HG02678 (cell line): ENCODE measurements around the gene WDR82.
A peak's percentile ranks its signal among the peaks of the same experiment; 100 is the strongest.

ENCODE experiments used
- ATAC-seq: cut with Tn5 transposase; IDR thresholded peaks from one replicate; pipeline ENCODE4 v1.9.1; 2021; ENCODE audit warnings: mild to moderate bottlenecking, moderate library complexity; ENCODE audit not compliant: unreplicated experiment

The WDR82 gene, protein sequence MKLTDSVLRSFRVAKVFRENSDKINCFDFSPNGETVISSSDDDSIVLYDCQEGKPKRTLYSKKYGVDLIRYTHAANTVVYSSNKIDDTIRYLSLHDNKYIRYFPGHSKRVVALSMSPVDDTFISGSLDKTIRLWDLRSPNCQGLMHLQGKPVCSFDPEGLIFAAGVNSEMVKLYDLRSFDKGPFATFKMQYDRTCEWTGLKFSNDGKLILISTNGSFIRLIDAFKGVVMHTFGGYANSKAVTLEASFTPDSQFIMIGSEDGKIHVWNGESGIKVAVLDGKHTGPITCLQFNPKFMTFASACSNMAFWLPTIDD

DNA sequence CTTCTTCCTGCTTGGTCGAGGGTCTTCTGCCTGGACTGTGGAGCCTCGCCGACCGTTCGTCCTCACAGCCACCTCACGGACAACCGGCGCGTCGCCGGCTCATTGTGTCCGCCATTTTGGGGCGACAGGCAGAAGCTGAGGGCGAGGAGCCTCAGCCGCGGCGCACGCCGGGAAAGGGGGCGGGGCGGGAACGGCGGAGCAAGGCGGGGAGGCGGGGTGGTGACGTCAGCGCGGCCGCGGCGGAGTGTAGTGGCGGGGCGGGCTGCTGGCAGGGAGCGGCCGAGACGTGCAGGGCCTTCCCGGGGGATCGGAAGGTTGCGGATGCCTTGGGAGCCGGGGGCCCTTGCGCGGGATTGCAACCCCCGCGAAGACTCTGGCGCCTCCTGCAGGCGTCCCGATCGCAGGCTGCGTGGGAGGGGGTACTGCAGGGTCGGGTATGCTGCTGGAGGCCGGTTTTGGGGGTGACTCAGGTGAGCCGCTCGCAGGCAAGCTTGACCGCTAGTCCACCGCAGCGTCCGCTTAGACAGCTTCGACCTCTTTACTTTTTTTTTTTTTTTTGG is at the start of gene WDR82:
WDR82 (minus strand) TSS at position 140 of the 560 bp plus-strand sequence. CDS start 288 bp downstream, outside the sequence.
- peak; percentile 89 for ATAC-seq

DNA sequence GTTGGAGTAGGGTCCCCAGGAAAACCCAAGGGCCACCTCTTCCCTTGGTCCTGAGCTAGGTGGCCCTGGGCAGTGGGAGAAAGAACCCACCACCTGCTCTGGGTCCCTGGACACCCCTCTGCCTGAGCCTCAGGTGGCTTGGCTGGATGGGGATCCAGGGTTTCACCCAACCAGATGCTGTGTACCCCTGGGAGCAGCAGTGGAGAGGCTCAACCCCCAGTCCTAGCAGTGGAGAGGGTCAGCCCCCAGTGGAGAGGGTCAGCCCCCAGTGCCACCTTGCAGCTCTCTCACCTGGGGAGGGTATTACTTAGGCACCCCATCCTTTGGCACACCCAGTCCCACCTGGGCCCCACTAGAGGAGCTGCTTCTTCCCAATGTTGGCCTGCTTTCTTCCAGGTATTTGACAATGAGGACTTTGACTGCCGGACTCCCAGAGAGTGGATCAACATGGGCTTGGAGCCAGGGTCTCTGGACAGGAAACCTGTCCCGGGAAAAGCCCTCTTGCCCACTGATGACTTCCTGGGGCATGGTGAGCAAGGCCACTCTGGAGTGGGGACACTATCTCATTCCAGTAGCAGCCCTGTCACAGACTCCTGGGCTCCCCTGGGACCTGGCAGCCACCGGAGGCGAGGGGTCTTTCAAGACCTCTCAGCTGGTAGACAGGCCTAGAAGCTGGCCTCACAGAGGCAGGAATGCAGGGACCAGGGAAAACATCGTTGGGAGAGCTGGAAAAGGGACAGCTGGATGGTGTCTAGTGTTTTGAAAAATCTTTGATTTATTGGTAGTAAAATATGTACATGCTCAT is 49.2 kb upstream of the WDR82 start:
- ATAC-seq: no peak

GRCh38 chr3:52326976-52327375 is 48.5 kb upstream of the WDR82 start:
- no peak for ATAC-seq

GRCh38 chr3:52325686-52326085 is 47.2 kb upstream of the WDR82 start:
- ATAC-seq: no peak

GRCh38 chr3:52324676-52325075 is 46.2 kb upstream of the WDR82 start:
- ATAC-seq: no peak

DNA sequence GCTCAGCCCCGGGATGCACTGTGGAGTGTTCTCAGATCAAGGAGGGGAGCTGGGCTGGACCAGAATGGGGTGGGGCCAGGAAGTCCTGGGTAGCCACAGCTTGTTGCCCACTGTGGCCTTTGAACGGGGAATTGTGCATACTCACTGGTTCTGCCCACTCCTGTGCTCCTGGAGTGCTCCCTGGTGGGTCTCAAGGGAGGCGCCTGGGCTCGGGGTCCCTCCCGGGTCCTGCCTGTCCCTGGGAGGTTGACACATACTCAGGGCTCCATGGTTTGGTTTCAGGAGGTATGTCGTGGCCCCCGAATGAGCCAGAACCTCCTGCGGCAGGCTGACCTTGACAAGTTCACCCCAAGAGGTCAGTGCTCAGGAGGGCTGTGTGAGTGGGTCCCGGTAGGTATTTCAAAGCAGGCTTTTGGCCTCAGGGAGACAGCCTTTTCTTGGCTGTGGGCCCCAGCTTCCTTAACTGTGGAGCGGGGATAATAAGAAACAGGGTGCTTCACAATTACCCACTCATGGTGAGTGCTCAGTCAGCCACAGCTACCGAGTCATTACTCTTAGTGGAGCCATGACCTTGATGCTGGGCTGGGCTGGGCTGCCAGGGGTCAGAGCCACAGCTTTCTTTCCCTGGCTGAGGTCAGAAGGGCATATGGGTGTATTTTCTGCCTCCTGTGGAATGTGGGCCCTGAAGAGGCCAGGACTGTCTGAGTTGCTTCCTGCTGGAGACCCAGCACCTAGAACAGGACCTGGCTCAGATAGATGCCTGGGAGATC is 45.3 kb upstream of the WDR82 start:
- no peak for ATAC-seq

GRCh38 chr3:52322466-52322865 is 44.0 kb upstream of the WDR82 start:
- ATAC-seq: no peak

GRCh38 chr3:52321481-52321880 is 43.0 kb upstream of the WDR82 start:
- ATAC-seq: no peak

- ATAC-seq: no peak
Measured at GRCh38 chr3:52319921-52320595, 41.6 kb upstream of the WDR82 start.

GRCh38 chr3:52318186-52318816 is 39.9 kb upstream of the WDR82 start:
- no peak for ATAC-seq

DNA sequence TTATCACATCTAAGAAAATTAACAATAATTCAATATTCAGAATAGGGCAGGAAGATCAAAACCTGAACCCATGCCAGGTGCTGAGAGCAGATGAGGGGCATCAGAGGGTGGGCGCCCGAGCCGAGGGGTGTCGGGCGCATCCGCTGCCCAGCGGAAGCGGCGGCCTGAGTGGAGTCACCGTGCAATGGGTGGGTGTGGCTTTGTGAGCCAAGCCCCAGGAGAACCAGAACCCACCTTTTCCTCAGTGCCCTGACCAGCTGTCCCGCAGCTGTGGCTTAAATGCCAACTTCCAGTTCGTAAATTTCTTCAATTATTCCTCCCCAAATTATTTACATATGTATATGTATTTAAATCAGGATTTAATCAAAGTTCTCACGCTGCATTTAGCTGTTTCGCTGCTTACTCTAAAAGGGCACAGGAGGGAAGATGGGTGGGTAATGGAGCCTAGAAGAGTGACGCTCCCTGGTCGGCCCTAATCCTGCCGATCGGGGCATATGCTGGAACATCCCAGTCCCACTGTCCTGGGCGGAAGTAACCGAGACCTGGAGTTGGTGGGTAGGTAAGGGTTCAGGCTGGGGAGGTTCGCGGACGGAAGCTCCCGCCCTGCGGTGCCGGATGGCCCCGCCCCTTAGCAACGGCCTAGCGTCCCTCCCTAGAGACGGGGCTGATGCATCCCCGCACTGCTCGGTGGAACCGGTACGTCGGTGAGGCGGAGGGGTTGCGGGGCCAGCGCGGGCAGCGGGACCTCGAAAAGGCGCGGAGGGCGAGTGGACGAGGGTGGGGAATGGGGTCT is 39.0 kb upstream of the WDR82 start:
- peak; percentile 48 for ATAC-seq

DNA sequence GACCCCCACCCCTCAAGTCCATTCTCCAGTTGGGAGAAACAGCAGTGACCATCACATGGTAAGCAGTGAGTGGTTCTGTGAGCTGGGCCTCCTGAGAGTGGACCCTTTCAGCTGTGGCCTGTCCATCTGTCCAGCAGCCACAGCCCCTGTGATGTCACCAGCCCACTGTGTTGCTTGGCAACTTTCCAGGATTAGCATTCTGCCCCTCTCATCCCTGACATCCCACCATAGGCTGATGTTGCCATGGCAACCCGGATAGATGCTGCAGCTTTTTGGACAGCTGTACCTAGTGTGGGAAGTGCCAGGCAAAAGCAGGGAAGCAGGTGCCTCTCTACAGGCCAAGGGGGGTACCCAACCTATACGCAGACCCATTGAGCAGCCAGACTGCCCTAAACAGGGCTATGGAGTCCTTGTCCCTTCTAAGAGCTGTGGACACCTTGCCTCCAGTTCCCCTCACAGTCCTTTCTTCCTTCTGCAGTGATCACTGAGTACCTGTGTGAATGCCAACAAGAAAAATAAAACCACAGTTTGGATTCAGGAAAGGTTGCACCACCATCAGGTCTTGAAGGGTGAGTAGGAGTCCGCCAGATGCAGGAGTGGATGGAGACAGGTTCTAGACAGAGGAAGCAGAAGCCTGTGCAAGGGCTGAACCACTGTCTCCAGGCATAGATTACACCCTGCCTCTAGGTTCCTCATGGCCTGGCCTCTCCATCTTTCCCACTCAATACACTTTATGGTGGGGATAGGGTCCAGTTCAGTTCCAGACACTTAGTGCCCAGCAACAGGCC is 37.7 kb upstream of the WDR82 start, which contains the start of gene DNAH1:
DNAH1 (plus strand) TSS at position 343 of the 788 bp plus-strand sequence. CDS start 6,124 bp downstream, outside the sequence.
- ATAC-seq: no peak

DNA sequence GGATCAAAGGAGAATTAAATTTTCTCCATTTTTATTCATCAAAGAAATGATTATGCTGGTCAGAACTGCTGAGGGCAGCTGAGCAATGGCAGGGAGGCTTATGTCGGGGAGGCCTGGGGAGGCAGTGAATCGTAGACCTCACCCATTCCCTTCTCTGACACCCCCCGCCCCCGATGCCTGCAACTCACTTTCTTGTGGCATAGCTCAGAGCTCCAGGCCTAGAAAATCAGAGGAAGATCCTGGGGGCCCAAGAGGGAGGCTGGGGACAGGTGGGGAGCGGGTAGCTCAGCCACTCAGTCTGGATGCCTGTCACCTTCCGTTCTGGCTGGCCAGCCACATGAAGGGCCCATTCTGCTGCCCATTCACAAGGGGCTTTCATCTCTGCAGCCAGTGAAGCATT is 36.6 kb upstream of the WDR82 start:
- ATAC-seq: no peak

- ATAC-seq: no peak
Measured at GRCh38 chr3:52314489-52314888, 36.0 kb upstream of the WDR82 start.

- ATAC-seq: peak; percentile 89
Measured at GRCh38 chr3:52313774-52314188, 35.3 kb upstream of the WDR82 start.

- ATAC-seq: peak; percentile 10
Measured at GRCh38 chr3:52313188-52313773, 34.8 kb upstream of the WDR82 start.

- ATAC-seq: no peak
Measured at GRCh38 chr3:52311576-52312119, 33.2 kb upstream of the WDR82 start.
